Common myeloid progenitor, CD34-positive (primary cell): ENCODE measurements around the gene ADGRD1.

Source experiments
- CTCF ChIA-PET: fragments of 350-600 bp; sonication (Branson Sonifier 250); formaldehyde crosslinking; loops from one replicate; lab custom pipeline; 2021; ENCODE audit warnings: antibody characterized with exemption; lab: Charles Lee
- POLR2A ChIA-PET: fragments of 350-600 bp; sonication (Branson Sonifier 250); formaldehyde crosslinking; loops from one replicate; lab custom pipeline; 2021; ENCODE audit warnings: antibody characterized with exemption; lab: Charles Lee
- DNase-seq, 3 donors: peaks; one replicate each; pipeline versions ENCODE4 v3.0.0 to v3.0.0-alpha.2; 2013
- H3K27ac ChIP-seq, 2 experiments: 1 replicate in 1 of 2; 2 replicates in 1 of 2; pipeline ENCODE4 v1.7.0; 2013; ENCODE audit warnings: inconsistent platforms in 2 of 2, low read length in 2 of 2, mild to moderate bottlenecking in 2 of 2, low read depth in 1 of 2, moderate library complexity in 1 of 2; ENCODE audit not compliant: severe bottlenecking in 2 of 2, insufficient read depth in 1 of 2, poor library complexity in 1 of 2
- H3K27me3 ChIP-seq, 5 experiments: replicated peaks in 2 of 5; 1 replicate in 3 of 5; 2 replicates in 2 of 5; pipeline versions ENCODE4 v1.6.1 to v1.7.0; 2013; ENCODE audit warnings: low read length in 4 of 5, mild to moderate bottlenecking in 2 of 5, moderate library complexity in 2 of 5, inconsistent platforms in 1 of 5; ENCODE audit not compliant: insufficient read depth in 5 of 5, control insufficient read depth in 4 of 5
- H3K36me3 ChIP-seq, 4 experiments: 1 replicate in 2 of 4; 2 replicates in 2 of 4; pipeline versions ENCODE4 v1.6.1 to v1.7.0; 2013; ENCODE audit warnings: low read length in 3 of 4, control low read depth in 1 of 4, mild to moderate bottlenecking in 1 of 4; ENCODE audit not compliant: control insufficient read depth in 4 of 4, insufficient read depth in 4 of 4
- H3K4me1 ChIP-seq, 4 experiments: 1 replicate in 3 of 4; 2 replicates in 1 of 4; pipeline versions ENCODE4 v1.6.1 to v1.7.1; 2013; ENCODE audit warnings: low read length in 3 of 4, mild to moderate bottlenecking in 3 of 4, control low read depth in 1 of 4, inconsistent platforms in 1 of 4, moderate library complexity in 1 of 4; ENCODE audit not compliant: control insufficient read depth in 4 of 4, insufficient read depth in 4 of 4; ENCODE audit errors: control extremely low read depth in 1 of 4
- H3K4me3 ChIP-seq, 7 experiments: 1 replicate in 4 of 7; 2 replicates in 3 of 7; pipeline versions ENCODE4 v1.5.1 to v1.7.0; 2013; ENCODE audit warnings: mild to moderate bottlenecking in 7 of 7, low read length in 6 of 7, moderate library complexity in 6 of 7, inconsistent platforms in 2 of 7, low read depth in 2 of 7, control low read depth in 1 of 7; ENCODE audit not compliant: insufficient read depth in 4 of 7, control insufficient read depth in 1 of 7; ENCODE audit errors: extremely low read depth in 1 of 7
- H3K9me3 ChIP-seq, 5 experiments: 1 replicate in 4 of 5; 2 replicates in 1 of 5; pipeline versions ENCODE4 v1.6.1 to v1.7.1; 2013; ENCODE audit warnings: low read length in 4 of 5, mild to moderate bottlenecking in 2 of 5, inconsistent platforms in 1 of 5, low read depth in 1 of 5, moderate library complexity in 1 of 5; ENCODE audit not compliant: control insufficient read depth in 4 of 5, insufficient read depth in 2 of 5; ENCODE audit errors: control extremely low read depth in 1 of 5
- WGBS: methylation state at CpG from one replicate; pipeline ENCODE4 v1.1.5; 2013; ENCODE audit not compliant: insufficient coverage; 5-methylcytosine and 5-hydroxymethylcytosine counted together

The ADGRD1 gene

DNA sequence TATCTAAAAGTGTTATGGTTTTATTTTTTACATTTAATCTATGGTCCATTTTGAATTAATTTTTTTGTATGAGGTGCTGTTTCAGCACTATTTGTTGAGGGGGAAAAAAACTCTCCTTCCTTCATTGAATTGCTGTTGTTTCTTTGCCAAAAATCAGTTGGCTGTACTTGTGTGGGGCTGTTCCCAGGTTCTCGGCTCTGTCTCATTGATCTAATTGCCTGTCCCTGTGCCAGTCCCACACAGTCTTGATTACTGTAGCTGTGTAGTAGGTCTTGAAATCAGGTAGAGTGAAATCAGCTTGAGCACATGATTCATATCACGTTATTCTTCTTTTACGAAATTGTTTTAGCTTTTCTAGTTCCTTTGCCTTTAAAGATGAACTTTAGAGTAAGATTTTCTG lies 109.7 kb downstream of the ADGRD1 start:
- no peak overlapping the region for H3K4me3 ChIP-seq
- ChIA-PET POLR2A (no interaction called here), CTCF (interaction anchor here (0.7 kb wide), 1 partner anchor 42 kb away, joined by 3 read pairs; no protein-coding TSS in a partner anchor)
- DNase-seq: no peak
- H3K36me3 ChIP-seq: no peaks in the 10 kb centered on the region
- 100% methylated on average over 1 of the region's 3 CpGs for WGBS
- H3K4me1 ChIP-seq: no peaks in the 10 kb centered on the region
- H3K27me3 ChIP-seq: peaks cover 0 to 22% (median 4%) of the 10 kb centered on the region in 5 experiments
- no peaks in the 10 kb centered on the region for H3K9me3 ChIP-seq
- H3K27ac ChIP-seq: no peak overlapping the region

- no peaks in the 10 kb centered on the region for H3K4me1 ChIP-seq
- ChIA-PET CTCF (no interaction called here), POLR2A (no interaction called here)
- DNase-seq: no peak
- H3K9me3 ChIP-seq: no peaks in the 10 kb centered on the region
- H3K4me3 ChIP-seq: no peak overlapping the region
- H3K36me3 ChIP-seq: no peaks in the 10 kb centered on the region
- peaks cover 0 to 21% (median 4%) of the 10 kb centered on the region in 5 experiments for H3K27me3 ChIP-seq
- 85% methylated on average over 2 of the region's 2 CpGs for WGBS
- no peak overlapping the region for H3K27ac ChIP-seq
Observed at GRCh38 chr12:131063960-131064359, 110.3 kb downstream of the ADGRD1 start.

- WGBS: 91% methylated on average over 9 of the region's 11 CpGs
- CTCF ChIA-PET: no interaction called here
- H3K27ac ChIP-seq: no peak overlapping the region
- POLR2A ChIA-PET: no interaction called here
- H3K27me3 ChIP-seq: peaks cover 0 to 19% (median 4%) of the 10 kb centered on the region in 5 experiments
- H3K9me3 ChIP-seq: no peaks in the 10 kb centered on the region
- H3K36me3 ChIP-seq: no peaks in the 10 kb centered on the region
- no peak for DNase-seq
- no peaks in the 10 kb centered on the region for H3K4me1 ChIP-seq
- H3K4me3 ChIP-seq: no peak overlapping the region
Observed at GRCh38 chr12:131065279-131065678, 111.6 kb downstream of the ADGRD1 start.

DNA sequence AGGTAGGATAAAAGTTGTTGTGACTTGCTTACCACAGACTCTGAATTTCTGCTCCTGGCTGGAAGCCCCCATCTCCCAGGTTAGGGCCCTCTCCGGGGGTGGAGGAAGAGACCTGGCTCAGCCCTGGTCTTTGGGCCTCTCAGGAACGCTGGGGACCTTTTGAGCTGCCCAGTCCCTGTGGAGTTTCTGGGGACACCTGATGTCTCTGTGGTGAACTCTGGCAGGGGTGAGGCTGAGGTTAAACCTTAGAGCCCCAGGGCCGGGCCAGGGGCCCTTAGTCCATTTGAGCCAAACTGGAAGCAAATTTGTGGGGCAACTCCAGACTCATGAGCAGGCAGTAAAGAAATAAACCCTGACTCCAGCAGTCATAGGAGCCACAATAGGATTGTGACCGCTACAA lies 112.1 kb downstream of the ADGRD1 start:
- Histone ChIP-seq H3K36me3 (no peaks in the 10 kb centered on the region), H3K4me1 (no peaks in the 10 kb centered on the region), H3K27me3 (peaks cover 0 to 19% (median 4%) of the 10 kb centered on the region in 5 experiments), H3K4me3 (no peak overlapping the region), H3K9me3 (no peaks in the 10 kb centered on the region), H3K27ac (no peak overlapping the region)
- ChIA-PET CTCF (no interaction called here), POLR2A (no interaction called here)
- DNase-seq: no peak
- WGBS: 90% methylated on average over 3 of the region's 4 CpGs

- no peaks in the 10 kb centered on the region for H3K4me1 ChIP-seq
- peaks cover 0 to 17% (median 4%) of the 10 kb centered on the region in 5 experiments for H3K27me3 ChIP-seq
- no peak for DNase-seq
- CTCF ChIA-PET: no interaction called here
- POLR2A ChIA-PET: no interaction called here
- H3K4me3 ChIP-seq: no peak overlapping the region
- no peak overlapping the region for H3K27ac ChIP-seq
- no peaks in the 10 kb centered on the region for H3K9me3 ChIP-seq
- WGBS: 94% methylated on average over 21 of the region's 27 CpGs
- H3K36me3 ChIP-seq: no peaks in the 10 kb centered on the region
Observed at GRCh38 chr12:131066207-131066885, 112.6 kb downstream of the ADGRD1 start.

DNA sequence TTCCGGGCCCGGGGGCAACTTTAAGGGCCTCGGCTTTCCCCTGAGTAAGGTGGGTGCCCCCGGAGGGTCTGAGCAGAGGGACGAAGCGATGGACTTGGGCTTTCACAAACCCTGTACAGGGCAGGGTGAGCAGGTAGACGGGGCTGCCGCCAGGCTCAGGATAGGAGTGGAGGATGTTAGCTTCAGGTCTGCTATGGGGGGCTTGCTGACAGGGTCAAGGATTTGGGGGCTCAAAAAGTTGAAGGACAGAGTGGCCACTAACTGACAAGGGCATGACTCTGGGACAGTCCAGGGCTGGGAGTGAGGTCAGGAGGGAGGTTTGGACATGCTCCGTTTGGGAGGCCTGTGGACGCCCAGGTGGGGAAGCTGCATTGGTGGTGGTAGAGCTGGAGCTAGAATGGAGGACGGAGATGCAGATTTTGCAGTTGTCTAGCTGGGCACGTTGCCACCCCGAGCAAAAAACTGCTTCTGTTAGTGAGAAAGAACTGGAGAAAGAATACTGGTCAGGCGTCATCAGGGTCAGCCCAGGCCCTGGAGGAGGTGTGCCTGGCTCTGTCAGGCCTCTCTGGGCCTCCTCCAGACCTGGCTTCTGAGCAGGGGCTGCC lies 113.3 kb downstream of the ADGRD1 start:
- ChIA-PET CTCF (no interaction called here), POLR2A (no interaction called here)
- Histone ChIP-seq H3K27me3 (peaks cover 0 to 15% (median 4%) of the 10 kb centered on the region in 5 experiments), H3K4me3 (no peak overlapping the region), H3K4me1 (no peaks in the 10 kb centered on the region), H3K36me3 (no peaks in the 10 kb centered on the region), H3K9me3 (no peaks in the 10 kb centered on the region), H3K27ac (no peak overlapping the region)
- WGBS: 98% methylated on average over 11 of the region's 14 CpGs
- DNase-seq: no peak
